ENCODE results near the gene DNAJC27. TPM values are rescaled to one million over a fixed set of nuclear protein-coding genes. Genes with fewer than 3 reads are reported as not detected.

The DNAJC27 gene
- total RNA-seq, 4 donors from 2014 or later = 7.7 to 16.1 (median 15.7) TPM

- Histone ChIP-seq H3K27me3 (no peaks in the 10 kb centered on the region), H3K27ac (no peak overlapping the region), H3K4me3 (replicated peaks in 1 of 3) (no peak overlapping the region), H3K36me3 (no peaks in the 10 kb centered on the region), H3K4me1 (peaks cover 19 to 21% of the 10 kb centered on the region in 2 donors), H3K9me3 (no peaks in the 10 kb centered on the region)
- 74 to 80% methylated on average over 3 of the region's 3 CpGs for WGBS, 2 donors
- no peak for TF ChIP-seq POLR2A (IDR thresholded peaks at IDR 0.05)
- TF ChIP-seq CTCF (IDR thresholded peaks at IDR 0.05) = no peak
- intact Hi-C loops (cut with DNase I) = no loop called here
- DNase-seq = no peak
Measured at GRCh38 chr2:24981411-24982136, 9.8 kb upstream of the DNAJC27 start.

- no peaks in the 10 kb centered on the region for H3K9me3 ChIP-seq
- no peak for DNase-seq
- no peak overlapping the region for H3K27ac ChIP-seq
- WGBS, 2 donors = 70 to 75% methylated on average over 1 of the region's 1 CpG
- H3K36me3 ChIP-seq = no peaks in the 10 kb centered on the region
- intact Hi-C loops (cut with DNase I) = loop anchor here (5.0 kb wide), 1 partner anchor 69 kb away; no protein-coding TSS in a partner anchor
- TF ChIP-seq CTCF (IDR thresholded peaks at IDR 0.05) (no peak), POLR2A (IDR thresholded peaks at IDR 0.05) (no peak)
- H3K27me3 ChIP-seq = no peaks in the 10 kb centered on the region
- H3K4me3 ChIP-seq (replicated peaks in 1 of 3) = no peak overlapping the region
- H3K4me1 ChIP-seq = no peaks in the 10 kb centered on the region
Measured at GRCh38 chr2:24978661-24979060, 6.9 kb upstream of the DNAJC27 start.

GRCh38 chr2:24977631-24978030 lies 5.9 kb upstream of the DNAJC27 start:
- DNase-seq = no peak
- intact Hi-C loops (cut with DNase I) = loop anchor here (2.0 to 5.0 kb wide), 2 partner anchors 70 to 151 kb away; no protein-coding TSS in a partner anchor
- no peak overlapping the region for H3K27ac ChIP-seq
- WGBS, 2 donors = 79 to 83% methylated on average over 2 of the region's 2 CpGs
- TF ChIP-seq POLR2A (IDR thresholded peaks at IDR 0.05) (no peak), CTCF (IDR thresholded peaks at IDR 0.05) (no peak)
- no peaks in the 10 kb centered on the region for H3K9me3 ChIP-seq
- no peak overlapping the region for H3K4me3 ChIP-seq (replicated peaks in 1 of 3)
- peaks cover 0 to 6% of the 10 kb centered on the region in 2 donors for H3K4me1 ChIP-seq
- H3K36me3 ChIP-seq = no peaks in the 10 kb centered on the region
- H3K27me3 ChIP-seq = no peaks in the 10 kb centered on the region

- no peak for TF ChIP-seq CTCF (IDR thresholded peaks at IDR 0.05)
- TF ChIP-seq POLR2A (IDR thresholded peaks at IDR 0.05) = no peak
- H3K36me3 ChIP-seq = no peaks in the 10 kb centered on the region
- no peaks in the 10 kb centered on the region for H3K27me3 ChIP-seq
- WGBS, 2 donors = 88 to 91% methylated on average over 4 of the region's 4 CpGs
- intact Hi-C loops (cut with DNase I) = no loop called here
- no peak for DNase-seq
- no peak overlapping the region for H3K27ac ChIP-seq
- peaks cover 0 to 10% of the 10 kb centered on the region in 2 donors for H3K4me1 ChIP-seq
- H3K4me3 ChIP-seq (replicated peaks in 1 of 3) = no peak overlapping the region
- H3K9me3 ChIP-seq = no peaks in the 10 kb centered on the region
Measured at GRCh38 chr2:24973812-24974211, 2.1 kb upstream of the DNAJC27 start.

- TF ChIP-seq POLR2A (IDR thresholded peaks at IDR 0.05) = no peak
- TF ChIP-seq CTCF (IDR thresholded peaks at IDR 0.05) = peak in 1 of 6 experiments; percentile 39
Measured at GRCh38 chr2:24972315-24972961, 683 bp upstream of the DNAJC27 start.

More at GRCh38 chr2:24972315-24972961, 683 bp upstream of the DNAJC27 start:
- no peaks in the 10 kb centered on the region for H3K27me3 ChIP-seq
- H3K4me1 ChIP-seq = peaks cover 0 to 10% of the 10 kb centered on the region in 2 donors
- DNase-seq = peak; percentile 21 to 35
- no peaks in the 10 kb centered on the region for H3K36me3 ChIP-seq
- 1 to 2% methylated on average over 19 of the region's 19 CpGs for WGBS, 2 donors
- intact Hi-C loops (cut with DNase I) = no loop called here
- H3K4me3 ChIP-seq (replicated peaks in 1 of 3) = peak overlapping the region; percentile 72 to 99 (median 82)
- H3K9me3 ChIP-seq = no peaks in the 10 kb centered on the region
- H3K27ac ChIP-seq = peak overlapping the region; percentile 97 to 100 (median 98)

Data from thyroid gland (tissue), 4 donors.